ENCODE data around the gene MVB12A. TPM values are rescaled to one million over a fixed set of nuclear protein-coding genes. Genes with fewer than 3 reads are reported as not detected.

Gene MVB12A
- total RNA-seq, 1 donor from 2014 or later, result 39.4 TPM

- Mint-ChIP-seq H3K27ac (ENCODE audit: unreplicated experiment) (no peak overlapping the region), H3K36me3 (ENCODE audit: low read depth) (no peaks in the 10 kb centered on the region), H3K4me1 (ENCODE audit: low read depth) (peaks cover 4% of the 10 kb centered on the region), H3K9me3 (ENCODE audit: low read depth) (no peaks in the 10 kb centered on the region), H3K27me3 (ENCODE audit: low read depth) (peaks cover 16% of the 10 kb centered on the region), H3K4me3 (ENCODE audit: unreplicated experiment) (peak overlapping the region; percentile 44)
- TF ChIP-seq CTCF (IDR thresholded peaks at IDR 0.05), result no peak
- DNase-seq (ENCODE audit: low spot score), result no peak
Measured at GRCh38 chr19:17447704-17448130, 27.9 kb downstream of the MVB12A start.

- Mint-ChIP-seq H3K27me3 (ENCODE audit: low read depth) (peaks cover 17% of the 10 kb centered on the region), H3K27ac (ENCODE audit: unreplicated experiment) (no peak within 1 kb of the TSS), H3K4me3 (ENCODE audit: unreplicated experiment) (peak within 1 kb of the TSS; percentile 64), H3K9me3 (ENCODE audit: low read depth) (no peaks in the 10 kb centered on the region), H3K36me3 (ENCODE audit: low read depth) (no peaks in the 10 kb centered on the region), H3K4me1 (ENCODE audit: low read depth) (peaks cover 5% of the 10 kb centered on the region)
- TF ChIP-seq CTCF (IDR thresholded peaks at IDR 0.05), result peak; percentile 82
- DNase-seq (ENCODE audit: low spot score), result no peak
Measured at GRCh38 chr19:17448131-17448967, 28.5 kb downstream of the MVB12A start, which contains the start of gene TMEM221. Gene TMEM221 (minus strand): TSS chr19:17448668. CDS start chr19:17448462, 206 bp downstream.

- Mint-ChIP-seq H3K4me1 (ENCODE audit: low read depth) (peaks cover 7% of the 10 kb centered on the region), H3K4me3 (ENCODE audit: unreplicated experiment) (no peak overlapping the region), H3K36me3 (ENCODE audit: low read depth) (no peaks in the 10 kb centered on the region), H3K9me3 (ENCODE audit: low read depth) (no peaks in the 10 kb centered on the region), H3K27me3 (ENCODE audit: low read depth) (peaks cover 29% of the 10 kb centered on the region), H3K27ac (ENCODE audit: unreplicated experiment) (no peak overlapping the region)
- no peak for TF ChIP-seq CTCF (IDR thresholded peaks at IDR 0.05)
- no peak for DNase-seq (ENCODE audit: low spot score)
Measured at GRCh38 chr19:17450264-17451075, 30.6 kb downstream of the MVB12A start.

GRCh38 chr19:17451820-17452219 is 32.0 kb downstream of the MVB12A start:
- no peak overlapping the region for H3K27ac Mint-ChIP-seq (ENCODE audit: unreplicated experiment)
- no peak overlapping the region for H3K4me3 Mint-ChIP-seq (ENCODE audit: unreplicated experiment)
- no peak for DNase-seq (ENCODE audit: low spot score)
- H3K27me3 Mint-ChIP-seq (ENCODE audit: low read depth), result peaks cover 32% of the 10 kb centered on the region
- H3K9me3 Mint-ChIP-seq (ENCODE audit: low read depth), result no peaks in the 10 kb centered on the region
- TF ChIP-seq CTCF (IDR thresholded peaks at IDR 0.05), result no peak
- peaks cover 7% of the 10 kb centered on the region for H3K4me1 Mint-ChIP-seq (ENCODE audit: low read depth)
- no peaks in the 10 kb centered on the region for H3K36me3 Mint-ChIP-seq (ENCODE audit: low read depth)

- no peak overlapping the region for H3K27ac Mint-ChIP-seq (ENCODE audit: unreplicated experiment)
- H3K4me3 Mint-ChIP-seq (ENCODE audit: unreplicated experiment), result no peak overlapping the region
- H3K9me3 Mint-ChIP-seq (ENCODE audit: low read depth), result no peaks in the 10 kb centered on the region
- peaks cover 24% of the 10 kb centered on the region for H3K27me3 Mint-ChIP-seq (ENCODE audit: low read depth)
- no peaks in the 10 kb centered on the region for H3K36me3 Mint-ChIP-seq (ENCODE audit: low read depth)
- TF ChIP-seq CTCF (IDR thresholded peaks at IDR 0.05), result no peak
- H3K4me1 Mint-ChIP-seq (ENCODE audit: low read depth), result peaks cover 9% of the 10 kb centered on the region
- DNase-seq (ENCODE audit: low spot score), result no peak
Measured at GRCh38 chr19:17454576-17455071, 34.8 kb downstream of the MVB12A start.

Data from chondrocyte (in vitro differentiated cells).